SIG-M5 treated with dmso at 0.1 percent for 504 hours (cell line): ENCODE measurements around the gene GUSB.

ENCODE experiments used
- DNase-seq: peaks from one replicate; lab custom pipeline; 2025; ENCODE audit not compliant: unreplicated experiment; lab: John Stamatoyannopoulos, UW

The GUSB gene

GRCh38 chr7:65937296-65937695 is 44.7 kb downstream of the GUSB start:
- DNase-seq: no peak

GRCh38 chr7:65931685-65932084 is 50.3 kb downstream of the GUSB start:
- DNase-seq: no peak

- DNase-seq: no peak
Measured at GRCh38 chr7:65927489-65928448, 54.2 kb downstream of the GUSB start.

- no peak for DNase-seq
Measured at GRCh38 chr7:65926588-65926987, 55.4 kb downstream of the GUSB start.

- DNase-seq: no peak
Measured at GRCh38 chr7:65925040-65925439, 57.0 kb downstream of the GUSB start.

GRCh38 chr7:65924193-65924592 is 57.8 kb downstream of the GUSB start:
- no peak for DNase-seq

- no peak for DNase-seq
Measured at GRCh38 chr7:65923316-65923715, 58.7 kb downstream of the GUSB start.

GRCh38 chr7:65915921-65916657 is 65.9 kb downstream of the GUSB start:
- no peak for DNase-seq

GRCh38 chr7:65912237-65912636 is 69.8 kb downstream of the GUSB start:
- DNase-seq: no peak
